ENCODE measurements around the gene KIF3A.
A peak's percentile ranks its signal among the peaks of the same experiment; 100 is the strongest.

The KIF3A gene

GRCh38 chr5:132690156-132690555 lies 47.2 kb downstream of the KIF3A start:
- DNase-seq = no peak

GRCh38 chr5:132689513-132689912 lies 47.8 kb downstream of the KIF3A start:
- DNase-seq = no peak
- TF ChIP-seq POLR2A (IDR thresholded peaks at IDR 0.05; ENCODE audit: low read length) (no peak), GATA1 (IDR thresholded peaks at IDR 0.05; ENCODE audit: low read depth, low read length) (no peak)

More at GRCh38 chr5:132690156-132690555, 47.2 kb downstream of the KIF3A start:
- no peak for TF ChIP-seq GATA1 (IDR thresholded peaks at IDR 0.05; ENCODE audit: low read depth, low read length)

- DNase-seq = peak; percentile 39 to 57
- TF ChIP-seq GATA1 (IDR thresholded peaks at IDR 0.05; ENCODE audit: low read depth, low read length) = no peak
- TF ChIP-seq POLR2A (IDR thresholded peaks at IDR 0.05; ENCODE audit: low read length) = no peak
Observed at GRCh38 chr5:132688536-132689339, 48.6 kb downstream of the KIF3A start.

- TF ChIP-seq GATA1 (IDR thresholded peaks at IDR 0.05; ENCODE audit: low read depth, low read length) (no peak), POLR2A (IDR thresholded peaks at IDR 0.05; ENCODE audit: low read length) (no peak)
- no peak for DNase-seq
Observed at GRCh38 chr5:132687995-132688394, 49.4 kb downstream of the KIF3A start.

- DNase-seq = no peak
- TF ChIP-seq POLR2A (IDR thresholded peaks at IDR 0.05; ENCODE audit: low read length) = no peak
- TF ChIP-seq GATA1 (IDR thresholded peaks at IDR 0.05; ENCODE audit: low read depth, low read length) = no peak
Observed at GRCh38 chr5:132686193-132686592, 51.2 kb downstream of the KIF3A start.

- peak in 1 of 2 experiments; percentile 44 for DNase-seq
- TF ChIP-seq GATA1 (IDR thresholded peaks at IDR 0.05; ENCODE audit: low read depth, low read length) (no peak), POLR2A (IDR thresholded peaks at IDR 0.05; ENCODE audit: low read length) (no peak)
Observed at GRCh38 chr5:132684922-132685720, 52.2 kb downstream of the KIF3A start.

GRCh38 chr5:132684491-132684890 lies 52.9 kb downstream of the KIF3A start:
- DNase-seq = peak; percentile 85 to 91
- TF ChIP-seq POLR2A (IDR thresholded peaks at IDR 0.05; ENCODE audit: low read length) (no peak), GATA1 (IDR thresholded peaks at IDR 0.05; ENCODE audit: low read depth, low read length) (no peak)

GRCh38 chr5:132681983-132682382 lies 55.4 kb downstream of the KIF3A start:
- no peak for TF ChIP-seq GATA1 (IDR thresholded peaks at IDR 0.05; ENCODE audit: low read depth, low read length)
- no peak for TF ChIP-seq POLR2A (IDR thresholded peaks at IDR 0.05; ENCODE audit: low read length)
- no peak for DNase-seq

GRCh38 chr5:132681476-132681831 lies 55.9 kb downstream of the KIF3A start:
- TF ChIP-seq GATA1 (IDR thresholded peaks at IDR 0.05; ENCODE audit: low read depth, low read length) (no peak), POLR2A (IDR thresholded peaks at IDR 0.05; ENCODE audit: low read length) (no peak)
- DNase-seq = no peak

GRCh38 chr5:132680780-132681475 lies 56.4 kb downstream of the KIF3A start:
- DNase-seq = no peak
- no peak for TF ChIP-seq GATA1 (IDR thresholded peaks at IDR 0.05; ENCODE audit: low read depth, low read length)
- no peak for TF ChIP-seq POLR2A (IDR thresholded peaks at IDR 0.05; ENCODE audit: low read length)

GRCh38 chr5:132679717-132680380 lies 57.5 kb downstream of the KIF3A start:
- DNase-seq = no peak
- TF ChIP-seq GATA1 (IDR thresholded peaks at IDR 0.05; ENCODE audit: low read depth, low read length) (no peak), POLR2A (IDR thresholded peaks at IDR 0.05; ENCODE audit: low read length) (no peak)

- no peak for DNase-seq
- no peak for TF ChIP-seq POLR2A (IDR thresholded peaks at IDR 0.05; ENCODE audit: low read length)
- TF ChIP-seq GATA1 (IDR thresholded peaks at IDR 0.05; ENCODE audit: low read depth, low read length) = no peak
Observed at GRCh38 chr5:132679166-132679565, 58.2 kb downstream of the KIF3A start.

- TF ChIP-seq POLR2A (IDR thresholded peaks at IDR 0.05; ENCODE audit: low read length) = no peak
- no peak for TF ChIP-seq GATA1 (IDR thresholded peaks at IDR 0.05; ENCODE audit: low read depth, low read length)
- DNase-seq = no peak
Observed at GRCh38 chr5:132678735-132679134, 58.6 kb downstream of the KIF3A start.

Data from erythroblast (primary cell).